Endothelial cell of umbilical vein (primary cell): Measurements from ENCODE around the gene CBX4. TPM values are rescaled to one million over a fixed set of nuclear protein-coding genes. Genes with fewer than 3 reads are reported as not detected.
A peak's percentile ranks its signal among the peaks of the same experiment; 100 is the strongest.

Experiments
- BruUV-seq: library from RNA; stranded (reverse); fragments of 400-500 nt; replicated peaks from 2 replicates; lab custom pipeline; 2021; lab: Mats Ljungman, UMichigan
- CTCF ChIA-PET: fragments of 300-600, 350-600 bp; sonication (Branson Sonifier 250); formaldehyde crosslinking; loops from one replicate; lab custom pipeline; 2021; ENCODE audit warnings: antibody characterized with exemption, inconsistent platforms; lab: Charles Lee
- POLR2A ChIA-PET: fragments of 300-600, 350-600 bp; sonication (Branson Sonifier 250); formaldehyde crosslinking; loops from one replicate; lab custom pipeline; 2021; ENCODE audit warnings: antibody characterized with exemption, inconsistent platforms; lab: Charles Lee
- DNase-seq: peaks from one replicate; pipeline ENCODE4 v3.0.0-alpha.2; 2011; ENCODE audit warnings: low read depth, low spot score
- FAIRE-seq: peaks from 2 replicates; lab custom pipeline; 2011; peaks lifted over from hg19 to GRCh38; lab: Jason Lieb, UNC
- H2AFZ ChIP-seq: 2 replicates; pipeline ENCODE4 v1.6.0; 2012; ENCODE audit warnings: low read depth, low read length, control low read depth, inconsistent platforms
- H3K27ac ChIP-seq: 2 replicates; pipeline ENCODE4 v1.5.1; 2011; ENCODE audit warnings: low read depth, mild to moderate bottlenecking, control low read depth, low read length, moderate library complexity; ENCODE audit not compliant: insufficient read depth
- H3K27me3 ChIP-seq, 2 experiments: 2 replicates each; pipeline versions ENCODE4 v1.6.0 to v1.6.1; 2011; ENCODE audit warnings: low read length in 2 of 2, mixed read lengths in 1 of 2; ENCODE audit not compliant: control insufficient read depth in 2 of 2, insufficient read depth in 2 of 2
- H3K36me3 ChIP-seq, 2 experiments: 2 replicates in 1 of 2; 3 replicates in 1 of 2; pipeline ENCODE4 v1.5.1; 2011; ENCODE audit warnings: low read length in 2 of 2, mild to moderate bottlenecking in 1 of 2, moderate library complexity in 1 of 2; ENCODE audit not compliant: control insufficient read depth in 2 of 2, insufficient read depth in 2 of 2; ENCODE audit errors: extremely low read depth in 1 of 2
- H3K4me1 ChIP-seq: 3 replicates; pipeline ENCODE4 v1.5.1; 2011; ENCODE audit warnings: mild to moderate bottlenecking, low read length; ENCODE audit not compliant: control insufficient read depth, insufficient read depth; ENCODE audit errors: extremely low read depth
- H3K4me2 ChIP-seq: 2 replicates; pipeline ENCODE4 v1.6.1; 2011; ENCODE audit warnings: low read length, control low read depth, mixed read lengths; ENCODE audit not compliant: insufficient read depth
- H3K4me3 ChIP-seq, 3 experiments: fragments of 200-600 bp in 1 of 3; sonication (generic), shearing (Covaris generic) in 1 of 3; replicated peaks in 1 of 3; 2 replicates each; pipeline ENCODE4 v1.5.1; 2011 to 2016; ENCODE audit warnings: control low read depth in 3 of 3, low read length in 3 of 3, mild to moderate bottlenecking in 2 of 3, inconsistent platforms in 1 of 3, low read depth in 1 of 3, moderate library complexity in 1 of 3; ENCODE audit not compliant: insufficient read depth in 1 of 3
- H3K79me2 ChIP-seq: 2 replicates; pipeline ENCODE4 v1.6.0; 2012; ENCODE audit warnings: low read length, inconsistent platforms; ENCODE audit not compliant: control insufficient read depth, insufficient read depth
- H3K9ac ChIP-seq: replicated peaks from 2 replicates; pipeline ENCODE3; 2011; ENCODE audit warnings: low read length, control low read depth; ENCODE audit not compliant: insufficient read depth; ENCODE audit errors: extremely low read depth
- H3K9me1 ChIP-seq: replicated peaks from 3 replicates; pipeline ENCODE4 v1.6.0; 2011; ENCODE audit warnings: mild to moderate bottlenecking, low read length; ENCODE audit not compliant: control insufficient read depth, insufficient read depth; ENCODE audit errors: extremely low read depth
- H3K9me3 ChIP-seq: replicated peaks from 2 replicates; pipeline ENCODE4 v1.5.1; 2012; ENCODE audit warnings: low read length, inconsistent platforms; ENCODE audit not compliant: control insufficient read depth, insufficient read depth
- H4K20me1 ChIP-seq: replicated peaks from 2 replicates; pipeline ENCODE3; 2011; ENCODE audit warnings: mild to moderate bottlenecking, low read length; ENCODE audit not compliant: control insufficient read depth, insufficient read depth; ENCODE audit errors: extremely low read depth
- MAX ChIP-seq: IDR thresholded peaks from 2 replicates; pipeline ENCODE4 v1.6.1; 2011; ENCODE audit not compliant: insufficient read depth, insufficient read length
- POLR2AphosphoS5 ChIP-seq: IDR thresholded peaks from 2 replicates; pipeline ENCODE4 v1.6.1; 2012; ENCODE audit warnings: low read depth, mild to moderate bottlenecking, control low read depth, low read length, moderate library complexity; ENCODE audit not compliant: insufficient read depth
- dilution Hi-C: fragments of 300-500 bp; cut with MboI; formaldehyde crosslinking; loops from one replicate; pipeline ENCODE4 v1.15.0; 2019; ENCODE audit warnings: low sequenced_read_pairs; ENCODE audit not compliant: extremely low pct_ligation_motif_present
- intact Hi-C: fragments of 100-400 bp; cut with micrococcal nuclease; formaldehyde crosslinking; loops from one replicate; pipeline ENCODE4 v1.10.0; 2022
- polyA plus RNA-seq, 4 experiments: library from polyadenylated mRNA; depleted of rRNA in 3 of 4; stranded (reverse) in 3 of 4; unstranded in 1 of 4; fragments of >200 nt; gene quantifications; 2 replicates each; pipeline versions ENCODE4 v1.2.1 to v1.2.3, GENCODE V29; 2011 to 2012; ENCODE audit warnings: missing spikeins in 1 of 4
- total RNA-seq: library from RNA; stranded (reverse); gene quantifications from 2 replicates; pipeline ENCODE4 v1.2.3, GENCODE V29; 2021

The CBX4 gene
- total and polyA plus RNA-seq, 2 donors (not counting 3 experiments of a cell fraction or from before 2014, with no cell fraction given) = 7.0 to 12.3 TPM

- H3K9ac ChIP-seq = no peak overlapping the region
- H3K4me2 ChIP-seq = no peak overlapping the region
- peaks cover 8% of the 10 kb centered on the region for H3K4me1 ChIP-seq
- H3K27ac ChIP-seq = no peak overlapping the region
- H3K9me3 ChIP-seq = no peaks in the 10 kb centered on the region
- no peak for FAIRE-seq
- dilution Hi-C loops = no loop called here
- H3K9me1 ChIP-seq = no peaks in the 10 kb centered on the region
- H3K79me2 ChIP-seq = no peaks in the 10 kb centered on the region
- BruUV-seq = no TSS peak
- POLR2A ChIA-PET = interaction anchor here (0.5 kb wide), 1 partner anchor 67 kb away, joined by 5 read pairs; no protein-coding TSS in a partner anchor
- peak overlapping the region; percentile 56 for H2AFZ ChIP-seq
- no peak for DNase-seq
- H4K20me1 ChIP-seq = no peaks in the 10 kb centered on the region
- H3K4me3 ChIP-seq = peak overlapping the region in 1 of 3 experiments; percentile 38
- H3K36me3 ChIP-seq = no peaks in the 10 kb centered on the region
- H3K27me3 ChIP-seq = peaks cover 65 to 81% of the 10 kb centered on the region in 2 experiments
- TF ChIP-seq MAX (no peak), POLR2AphosphoS5 (peak; percentile 19)
- intact Hi-C loops = loop anchor here (1.0 kb wide), 1 partner anchor 16 kb away; the partner anchor contains the start of gene CBX8
- CTCF ChIA-PET = interaction anchor here (0.8 to 6.1 kb wide), 12 partner anchors 10 to 180 kb away, joined by 3 to 59 read pairs (median 6); partner anchors contain the start of genes CBX4 and CBX8
Observed at GRCh38 chr17:79813297-79814126, 25.7 kb downstream of the CBX4 start.
